Body of pancreas (tissue), 4 donors: Measurements from ENCODE around the gene PLXNC1.

Source experiments
- CTCF ChIP-seq, 7 experiments: fragments of 450-650 bp in 4 of 7; fragments of 200-600 bp in 3 of 7; sonication (generic) in 3 of 7; IDR thresholded peaks; one replicate each; pipeline ENCODE4 v1.5.1; 2016 to 2019; ENCODE audit warnings: antibody characterized with exemption in 7 of 7
- POLR2A ChIP-seq, 3 donors: fragments of 450-650 bp; IDR thresholded peaks; one replicate each; pipeline ENCODE4 v1.6.1; 2016; ENCODE audit warnings: antibody characterized with exemption in 3 of 3, mild to moderate bottlenecking in 2 of 3

- TF ChIP-seq CTCF (IDR thresholded peaks at IDR 0.05) (peak; percentile 50 to 75 (median 63)), POLR2A (IDR thresholded peaks at IDR 0.05) (no peak)
Observed at GRCh38 chr12:94133964-94134795, 14.2 kb upstream of the PLXNC1 start.
